Measurements from ENCODE around the gene EIF5.
A peak's percentile ranks its signal among the peaks of the same experiment; 100 is the strongest.

EIF5 gene

GRCh38 chr14:103286968-103287850, 46.8 kb upstream of the EIF5 start:
- Histone ChIP-seq H3K18ac (ENCODE audit: low read depth in 1 of 2, low read length in 2 of 2) (no peak overlapping the region), H2AK5ac (ENCODE audit: low read length, severe bottlenecking) (no peak overlapping the region), H3K14ac (ENCODE audit: low read length in 2 of 2) (peak overlapping the region in 1 of 2 experiments; percentile 67), H3K9ac (ENCODE audit: low read length) (no peak overlapping the region), H3K79me1 (replicated peaks; ENCODE audit: low read length, poor library complexity, severe bottlenecking) (no peaks in the 10 kb centered on the region), H4K91ac (ENCODE audit: low read length) (no peak overlapping the region), H2BK15ac (ENCODE audit: low read depth, poor library complexity, severe bottlenecking) (no peak overlapping the region), H3K27me3 (ENCODE audit: control insufficient read depth in 1 of 2, insufficient read depth in 1 of 2, low read length in 2 of 2) (peaks cover 41 to 47% of the 10 kb centered on the region in 2 experiments), H2AFZ (ENCODE audit: low read depth, low read length) (no peak overlapping the region), H3K23ac (ENCODE audit: low read length in 2 of 2) (peak overlapping the region in 1 of 2 experiments; percentile 67), H3K4me2 (ENCODE audit: low read length, poor library complexity, severe bottlenecking) (no peak overlapping the region), H3K27ac (ENCODE audit: low read length, poor library complexity, severe bottlenecking) (no peak overlapping the region), H3K9me3 (ENCODE audit: control insufficient read depth, low read length) (no peaks in the 10 kb centered on the region), H3K4ac (ENCODE audit: low read depth in 1 of 2, low read length in 2 of 2) (no peak overlapping the region), H2BK12ac (ENCODE audit: low read length in 2 of 2) (no peak overlapping the region), H3K4me3 (ENCODE audit: insufficient read depth in 1 of 2, low read depth in 1 of 2, low read length in 2 of 2) (no peak overlapping the region), H2BK120ac (ENCODE audit: low read depth, low read length) (no peak overlapping the region), H4K8ac (ENCODE audit: low read length) (no peak overlapping the region), H3K36me3 (ENCODE audit: control insufficient read depth in 1 of 2, insufficient read depth in 2 of 2, low read depth in 1 of 2, low read length in 2 of 2) (no peaks in the 10 kb centered on the region), H2BK5ac (ENCODE audit: low read depth, low read length, poor library complexity, severe bottlenecking) (no peak overlapping the region), H3K4me1 (ENCODE audit: control insufficient read depth, insufficient read depth, low read depth, low read length) (no peaks in the 10 kb centered on the region)
- 86% methylated on average over 20 of the region's 20 CpGs for WGBS
- DNase-seq: no peak

GRCh38 chr14:103288076-103288766, 45.8 kb upstream of the EIF5 start:
- H3K27me3 ChIP-seq (ENCODE audit: control insufficient read depth in 1 of 2, insufficient read depth in 1 of 2, low read length in 2 of 2): peaks cover 45 to 53% of the 10 kb centered on the region in 2 experiments
- H2AK5ac ChIP-seq (ENCODE audit: low read length, severe bottlenecking): no peak overlapping the region
- no peak overlapping the region for H3K4ac ChIP-seq (ENCODE audit: low read depth in 1 of 2, low read length in 2 of 2)
- no peak overlapping the region for H4K8ac ChIP-seq (ENCODE audit: low read length)
- no peaks in the 10 kb centered on the region for H3K79me1 ChIP-seq (replicated peaks; ENCODE audit: low read length, poor library complexity, severe bottlenecking)
- H3K18ac ChIP-seq (ENCODE audit: low read depth in 1 of 2, low read length in 2 of 2): no peak overlapping the region
- H3K4me3 ChIP-seq (ENCODE audit: insufficient read depth in 1 of 2, low read depth in 1 of 2, low read length in 2 of 2): peak overlapping the region in 1 of 2 experiments; percentile 7
- H2BK15ac ChIP-seq (ENCODE audit: low read depth, poor library complexity, severe bottlenecking): no peak overlapping the region
- H2BK5ac ChIP-seq (ENCODE audit: low read depth, low read length, poor library complexity, severe bottlenecking): no peak overlapping the region
- no peak for DNase-seq
- no peak overlapping the region for H3K9ac ChIP-seq (ENCODE audit: low read length)
- H2BK12ac ChIP-seq (ENCODE audit: low read length in 2 of 2): no peak overlapping the region
- H3K27ac ChIP-seq (ENCODE audit: low read length, poor library complexity, severe bottlenecking): no peak overlapping the region
- no peaks in the 10 kb centered on the region for H3K36me3 ChIP-seq (ENCODE audit: control insufficient read depth in 1 of 2, insufficient read depth in 2 of 2, low read depth in 1 of 2, low read length in 2 of 2)
- H4K91ac ChIP-seq (ENCODE audit: low read length): no peak overlapping the region
- no peaks in the 10 kb centered on the region for H3K4me1 ChIP-seq (ENCODE audit: control insufficient read depth, insufficient read depth, low read depth, low read length)
- no peak overlapping the region for H2AFZ ChIP-seq (ENCODE audit: low read depth, low read length)
- H3K14ac ChIP-seq (ENCODE audit: low read length in 2 of 2): no peak overlapping the region
- H3K23ac ChIP-seq (ENCODE audit: low read length in 2 of 2): no peak overlapping the region
- H3K9me3 ChIP-seq (ENCODE audit: control insufficient read depth, low read length): no peaks in the 10 kb centered on the region
- WGBS: 88% methylated on average over 16 of the region's 16 CpGs
- no peak overlapping the region for H3K4me2 ChIP-seq (ENCODE audit: low read length, poor library complexity, severe bottlenecking)
- no peak overlapping the region for H2BK120ac ChIP-seq (ENCODE audit: low read depth, low read length)

GRCh38 chr14:103290056-103290455, 44.0 kb upstream of the EIF5 start:
- Histone ChIP-seq H2BK120ac (ENCODE audit: low read depth, low read length) (no peak overlapping the region), H2AFZ (ENCODE audit: low read depth, low read length) (no peak overlapping the region), H3K9me3 (ENCODE audit: control insufficient read depth, low read length) (no peaks in the 10 kb centered on the region), H2AK5ac (ENCODE audit: low read length, severe bottlenecking) (no peak overlapping the region), H3K9ac (ENCODE audit: low read length) (no peak overlapping the region), H4K8ac (ENCODE audit: low read length) (no peak overlapping the region), H2BK15ac (ENCODE audit: low read depth, poor library complexity, severe bottlenecking) (no peak overlapping the region), H2BK12ac (ENCODE audit: low read length in 2 of 2) (no peak overlapping the region), H3K23ac (ENCODE audit: low read length in 2 of 2) (no peak overlapping the region), H3K4ac (ENCODE audit: low read depth in 1 of 2, low read length in 2 of 2) (no peak overlapping the region), H3K27ac (ENCODE audit: low read length, poor library complexity, severe bottlenecking) (no peak overlapping the region), H3K18ac (ENCODE audit: low read depth in 1 of 2, low read length in 2 of 2) (no peak overlapping the region), H3K4me3 (ENCODE audit: insufficient read depth in 1 of 2, low read depth in 1 of 2, low read length in 2 of 2) (no peak overlapping the region), H3K36me3 (ENCODE audit: control insufficient read depth in 1 of 2, insufficient read depth in 2 of 2, low read depth in 1 of 2, low read length in 2 of 2) (no peaks in the 10 kb centered on the region), H3K14ac (ENCODE audit: low read length in 2 of 2) (no peak overlapping the region), H3K4me2 (ENCODE audit: low read length, poor library complexity, severe bottlenecking) (no peak overlapping the region), H4K91ac (ENCODE audit: low read length) (no peak overlapping the region), H2BK5ac (ENCODE audit: low read depth, low read length, poor library complexity, severe bottlenecking) (no peak overlapping the region), H3K79me1 (replicated peaks; ENCODE audit: low read length, poor library complexity, severe bottlenecking) (no peaks in the 10 kb centered on the region), H3K27me3 (ENCODE audit: control insufficient read depth in 1 of 2, insufficient read depth in 1 of 2, low read length in 2 of 2) (peaks cover 44 to 64% of the 10 kb centered on the region in 2 experiments), H3K4me1 (ENCODE audit: control insufficient read depth, insufficient read depth, low read depth, low read length) (no peaks in the 10 kb centered on the region)
- no peak for DNase-seq
- 81% methylated on average over 4 of the region's 4 CpGs for WGBS

GRCh38 chr14:103290494-103290893, 43.5 kb upstream of the EIF5 start:
- WGBS: 77% methylated on average over 5 of the region's 5 CpGs
- H3K36me3 ChIP-seq (ENCODE audit: control insufficient read depth in 1 of 2, insufficient read depth in 2 of 2, low read depth in 1 of 2, low read length in 2 of 2): no peaks in the 10 kb centered on the region
- H2BK12ac ChIP-seq (ENCODE audit: low read length in 2 of 2): no peak overlapping the region

More at GRCh38 chr14:103290494-103290893, 43.5 kb upstream of the EIF5 start:
- Histone ChIP-seq H2AK5ac (ENCODE audit: low read length, severe bottlenecking) (no peak overlapping the region), H3K4me1 (ENCODE audit: control insufficient read depth, insufficient read depth, low read depth, low read length) (no peaks in the 10 kb centered on the region), H2AFZ (ENCODE audit: low read depth, low read length) (no peak overlapping the region), H3K27me3 (ENCODE audit: control insufficient read depth in 1 of 2, insufficient read depth in 1 of 2, low read length in 2 of 2) (peaks cover 44 to 64% of the 10 kb centered on the region in 2 experiments), H3K4me2 (ENCODE audit: low read length, poor library complexity, severe bottlenecking) (no peak overlapping the region), H3K9me3 (ENCODE audit: control insufficient read depth, low read length) (no peaks in the 10 kb centered on the region), H3K9ac (ENCODE audit: low read length) (no peak overlapping the region), H3K4me3 (ENCODE audit: insufficient read depth in 1 of 2, low read depth in 1 of 2, low read length in 2 of 2) (no peak overlapping the region), H4K8ac (ENCODE audit: low read length) (no peak overlapping the region), H3K14ac (ENCODE audit: low read length in 2 of 2) (no peak overlapping the region), H3K79me1 (replicated peaks; ENCODE audit: low read length, poor library complexity, severe bottlenecking) (no peaks in the 10 kb centered on the region), H4K91ac (ENCODE audit: low read length) (no peak overlapping the region), H3K4ac (ENCODE audit: low read depth in 1 of 2, low read length in 2 of 2) (no peak overlapping the region), H3K27ac (ENCODE audit: low read length, poor library complexity, severe bottlenecking) (no peak overlapping the region), H2BK120ac (ENCODE audit: low read depth, low read length) (no peak overlapping the region), H2BK15ac (ENCODE audit: low read depth, poor library complexity, severe bottlenecking) (no peak overlapping the region), H3K18ac (ENCODE audit: low read depth in 1 of 2, low read length in 2 of 2) (no peak overlapping the region), H3K23ac (ENCODE audit: low read length in 2 of 2) (no peak overlapping the region), H2BK5ac (ENCODE audit: low read depth, low read length, poor library complexity, severe bottlenecking) (no peak overlapping the region)
- no peak for DNase-seq

Measured in mesenchymal stem cell (in vitro differentiated cells and primary cell).